ENCODE results near the gene FAM161B. TPM values are rescaled to one million over a fixed set of nuclear protein-coding genes. Genes with fewer than 3 reads are reported as not detected.

The FAM161B gene
- total and polyA plus RNA-seq, 2 of the 13 experiments (the other 11 are each of a cell fraction or from before 2014, with no cell fraction given), result 1.6 to 2.0 TPM

DNA sequence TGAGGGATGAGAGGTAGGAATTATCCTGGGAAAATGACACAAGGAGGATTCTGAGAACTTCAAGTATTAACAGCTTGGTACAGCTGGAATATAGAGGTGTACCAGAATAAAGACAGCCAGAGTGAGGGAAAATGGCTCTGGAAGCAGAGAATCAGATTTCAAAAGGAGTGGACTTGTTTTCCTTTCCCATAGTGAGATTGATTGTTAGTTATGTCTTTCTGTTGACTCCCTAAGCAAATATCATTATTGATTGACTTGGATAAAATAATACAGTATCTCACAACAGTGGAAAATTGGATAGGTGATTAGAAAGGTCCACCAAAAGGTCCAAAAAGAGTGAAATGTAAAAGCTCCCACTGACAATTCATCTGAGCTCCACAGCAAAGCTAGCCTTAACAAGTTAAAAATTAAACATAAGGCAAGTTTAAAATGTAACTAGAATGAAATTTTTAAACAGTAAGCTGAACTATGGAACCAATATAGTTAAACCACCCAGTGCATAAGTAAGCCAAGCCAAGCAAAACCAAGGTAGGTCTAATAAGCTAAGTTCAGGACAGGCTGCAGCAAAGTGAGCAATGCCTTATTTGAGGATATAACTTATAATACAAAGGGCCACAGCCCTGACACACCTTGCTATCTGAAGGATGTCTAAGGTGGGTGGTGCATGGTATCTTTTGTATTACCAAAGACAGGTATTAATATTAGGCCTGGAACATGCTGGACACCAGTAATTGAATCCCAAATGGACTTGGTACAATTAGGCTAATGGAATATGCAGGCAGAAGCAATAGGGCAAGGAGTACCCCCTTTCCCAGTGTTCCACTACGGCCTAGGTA is 47.4 kb upstream of the FAM161B start (continued):
- TF ChIP-seq POGZ (CRISPR knock-in tag; IDR thresholded peaks at IDR 0.05) (no peak), SOX13 (IDR thresholded peaks at IDR 0.05) (0 out of 2 replicates have a peak, but pooled peaks have one; percentile 24), SOX13 (CRISPR knock-in tag; conservative IDR thresholded peaks at IDR 0.05 in 1 of 2, IDR thresholded peaks at IDR 0.05 in 1 of 2) (peak in 1 of 2 experiments; percentile 31; a peak in 1 of 4 replicates), SMAD3 (CRISPR knock-in tag; IDR thresholded peaks at IDR 0.05) (no peak; the same call in 1 of the 2 replicates), RARA (CRISPR knock-in tag; IDR thresholded peaks at IDR 0.05) (no peak), TCF7L2 (IDR thresholded peaks at IDR 0.05; ENCODE audit: low read depth, low read length) (no peak), ZNF253 (CRISPR knock-in tag; IDR thresholded peaks at IDR 0.05; ENCODE audit: borderline replicate concordance) (no peak), DRAP1 (CRISPR knock-in tag; IDR thresholded peaks at IDR 0.05) (peak; percentile 95), GMEB2 (CRISPR knock-in tag; IDR thresholded peaks at IDR 0.05; ENCODE audit: low read depth) (no peak), MTERF4 (CRISPR knock-in tag; IDR thresholded peaks at IDR 0.05) (no peak), ZNF589 (CRISPR knock-in tag; conservative IDR thresholded peaks at IDR 0.05) (no peak), RAD51 (IDR thresholded peaks at IDR 0.05; ENCODE audit: borderline replicate concordance) (no peak), ZBTB21 (CRISPR knock-in tag; IDR thresholded peaks at IDR 0.05) (no peak), ZNF550 (CRISPR knock-in tag; IDR thresholded peaks at IDR 0.05; ENCODE audit: borderline replicate concordance) (no peak), ZNF260 (CRISPR knock-in tag; IDR thresholded peaks at IDR 0.05; ENCODE audit: borderline replicate concordance, low read depth) (no peak), TP53 (CRISPR knock-in tag; conservative IDR thresholded peaks at IDR 0.05) (no peak), GATAD2A (CRISPR knock-in tag; IDR thresholded peaks at IDR 0.05) (peak; percentile 48; the same call in 1 of the 2 replicates), HES4 (CRISPR knock-in tag; IDR thresholded peaks at IDR 0.05; ENCODE audit: borderline replicate concordance) (no peak), EZH2 (conservative IDR thresholded peaks at IDR 0.05; ENCODE audit: low read depth, low read length) (no peak), ZC3H4 (CRISPR knock-in tag; IDR thresholded peaks at IDR 0.05; ENCODE audit: borderline replicate concordance) (no peak), ZNF24 (IDR thresholded peaks at IDR 0.05) (no peak), ZKSCAN1 (IDR thresholded peaks at IDR 0.05; ENCODE audit: low read length) (no peak)
- TF ChIP-seq, protein P1, sequence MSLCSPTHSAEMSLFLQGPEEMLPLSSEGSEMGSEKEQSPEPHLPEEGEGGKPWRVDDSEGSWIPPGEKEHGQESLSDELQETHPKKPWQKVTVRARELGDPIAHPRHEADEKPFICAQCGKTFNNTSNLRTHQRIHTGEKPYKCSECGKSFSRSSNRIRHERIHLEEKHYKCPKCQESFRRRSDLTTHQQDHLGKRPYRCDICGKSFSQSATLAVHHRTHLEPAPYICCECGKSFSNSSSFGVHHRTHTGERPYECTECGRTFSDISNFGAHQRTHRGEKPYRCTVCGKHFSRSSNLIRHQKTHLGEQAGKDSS (CRISPR knock-in tag; IDR thresholded peaks at IDR 0.05; ENCODE audit: borderline replicate concordance, low read depth), result no peak
- TF ChIP-seq, protein P2, sequence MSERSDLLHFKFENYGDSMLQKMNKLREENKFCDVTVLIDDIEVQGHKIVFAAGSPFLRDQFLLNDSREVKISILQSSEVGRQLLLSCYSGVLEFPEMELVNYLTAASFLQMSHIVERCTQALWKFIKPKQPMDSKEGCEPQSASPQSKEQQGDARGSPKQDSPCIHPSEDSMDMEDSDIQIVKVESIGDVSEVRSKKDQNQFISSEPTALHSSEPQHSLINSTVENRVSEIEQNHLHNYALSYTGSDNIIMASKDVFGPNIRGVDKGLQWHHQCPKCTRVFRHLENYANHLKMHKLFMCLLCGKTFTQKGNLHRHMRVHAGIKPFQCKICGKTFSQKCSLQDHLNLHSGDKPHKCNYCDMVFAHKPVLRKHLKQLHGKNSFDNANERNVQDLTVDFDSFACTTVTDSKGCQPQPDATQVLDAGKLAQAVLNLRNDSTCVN (CRISPR knock-in tag; IDR thresholded peaks at IDR 0.05; ENCODE audit: borderline replicate concordance), result no peak

All from HepG2 (cell line).